CD14-positive monocyte (primary cell): ENCODE measurements around the gene RFNG. TPM values are rescaled to one million over a fixed set of nuclear protein-coding genes. Genes with fewer than 3 reads are reported as not detected.

Source experiments
- DNase-seq, 3 donors: peaks; one replicate each; pipeline ENCODE4 v3.0.0-alpha.2; 2011 to 2022
- H2AFZ ChIP-seq: 2 replicates; pipeline ENCODE4 v1.6.0; 2012; ENCODE audit warnings: mild to moderate bottlenecking, low read depth, low read length, inconsistent platforms; ENCODE audit not compliant: insufficient read depth, poor library complexity, severe bottlenecking
- H3K27ac ChIP-seq, 2 donors: 1 replicate in 1 of 2; 2 replicates in 1 of 2; pipeline ENCODE4 v1.5.1; 2012 to 2013; ENCODE audit warnings: low read length in 2 of 2, control low read depth in 1 of 2, inconsistent platforms in 1 of 2, low read depth in 1 of 2, mild to moderate bottlenecking in 1 of 2
- H3K27me3 ChIP-seq, 2 donors: one replicate each; pipeline versions ENCODE4 v1.6.0 to v1.6.1; 2011 to 2013; ENCODE audit warnings: low read length in 2 of 2; ENCODE audit not compliant: control insufficient read depth in 2 of 2, insufficient read depth in 2 of 2
- H3K36me3 ChIP-seq, 2 donors: replicated peaks in 1 of 2; 1 replicate in 1 of 2; 2 replicates in 1 of 2; pipeline versions ENCODE4 v1.5.1 to v1.6.1; 2012 to 2013; ENCODE audit warnings: low read length in 2 of 2, control low read depth in 1 of 2, inconsistent platforms in 1 of 2, mild to moderate bottlenecking in 1 of 2; ENCODE audit not compliant: insufficient read depth in 2 of 2, control insufficient read depth in 1 of 2
- H3K4me1 ChIP-seq, 2 donors: 1 replicate in 1 of 2; 2 replicates in 1 of 2; pipeline versions ENCODE4 v1.5.1 to v1.6.1; 2012 to 2013; ENCODE audit warnings: low read length in 2 of 2, control low read depth in 1 of 2, inconsistent platforms in 1 of 2, mild to moderate bottlenecking in 1 of 2, moderate library complexity in 1 of 2; ENCODE audit not compliant: insufficient read depth in 2 of 2, control insufficient read depth in 1 of 2
- H3K4me2 ChIP-seq: replicated peaks from 2 replicates; pipeline ENCODE3; 2012; ENCODE audit warnings: low read length, moderate library complexity, mild to moderate bottlenecking; ENCODE audit not compliant: poor library complexity, severe bottlenecking; ENCODE audit errors: extremely low read depth
- H3K4me3 ChIP-seq, 3 experiments: fragments of 200-600 bp in 1 of 3; sonication (generic) in 1 of 3; replicated peaks in 1 of 3; 1 replicate in 2 of 3; 2 replicates in 1 of 3; pipeline ENCODE4 v1.5.1; 2011 to 2013; ENCODE audit warnings: low read length in 3 of 3, mild to moderate bottlenecking in 3 of 3, control low read depth in 2 of 3, low read depth in 2 of 3, inconsistent platforms in 1 of 3, moderate library complexity in 1 of 3
- H3K79me2 ChIP-seq: 2 replicates; pipeline ENCODE4 v1.6.0; 2012; ENCODE audit warnings: mild to moderate bottlenecking, control low read depth, inconsistent platforms, low read length, moderate library complexity; ENCODE audit not compliant: insufficient read depth
- H3K9ac ChIP-seq: 2 replicates; pipeline ENCODE4 v1.6.0; 2017; ENCODE audit warnings: low read length, mild to moderate bottlenecking; ENCODE audit not compliant: insufficient read depth, poor library complexity, severe bottlenecking
- H3K9me3 ChIP-seq, 2 donors: replicated peaks in 1 of 2; 1 replicate in 1 of 2; 2 replicates in 1 of 2; pipeline versions ENCODE4 v1.5.1 to v1.6.1; 2012 to 2013; ENCODE audit warnings: low read length in 2 of 2, control low read depth in 1 of 2; ENCODE audit not compliant: control insufficient read depth in 1 of 2, insufficient read depth in 1 of 2
- H4K20me1 ChIP-seq: 2 replicates; pipeline ENCODE4 v1.6.0; 2012; ENCODE audit warnings: mild to moderate bottlenecking, low read length, control low read depth, moderate library complexity; ENCODE audit not compliant: insufficient read depth
- H3K27ac Mint-ChIP-seq, 7 donors: one replicate each; pipeline ENCODE4 v1.8.0; 2020; ENCODE audit warnings: mild to moderate bottlenecking in 7 of 7, mixed read lengths in 7 of 7, moderate library complexity in 6 of 7, inconsistent platforms in 2 of 7
- H3K27me3 Mint-ChIP-seq, 3 donors: one replicate each; pipeline ENCODE4 v1.8.0; 2021 to 2022; ENCODE audit warnings: low read depth in 3 of 3, mild to moderate bottlenecking in 3 of 3, mixed read lengths in 3 of 3, moderate library complexity in 3 of 3, inconsistent platforms in 1 of 3
- H3K36me3 Mint-ChIP-seq, 2 donors: one replicate each; pipeline ENCODE4 v1.8.0; 2020; ENCODE audit warnings: mixed read lengths in 2 of 2, inconsistent platforms in 1 of 2, mild to moderate bottlenecking in 1 of 2
- H3K4me1 Mint-ChIP-seq: one replicate; pipeline ENCODE4 v1.8.0; 2020; ENCODE audit warnings: mild to moderate bottlenecking, mixed read lengths
- H3K4me3 Mint-ChIP-seq, 2 donors: one replicate each; pipeline ENCODE4 v1.8.0; 2020; ENCODE audit warnings: mild to moderate bottlenecking in 2 of 2, mixed read lengths in 2 of 2, moderate library complexity in 1 of 2
- H3K9me3 Mint-ChIP-seq, 7 donors: one replicate each; pipeline ENCODE4 v1.8.0; 2020 to 2022; ENCODE audit warnings: mixed read lengths in 7 of 7, mild to moderate bottlenecking in 6 of 7, moderate library complexity in 6 of 7, inconsistent platforms in 2 of 7
- WGBS: methylation state at CpG from one replicate; pipeline ENCODE4 v1.1.5; 2013; ENCODE audit warnings: missing lambda C conversion rate; ENCODE audit not compliant: insufficient coverage; 5-methylcytosine and 5-hydroxymethylcytosine counted together
- intact Hi-C, 2 donors: fragments of 100-400 bp; cut with micrococcal nuclease; formaldehyde crosslinking; loops; one replicate each; pipeline versions ENCODE4 v1.15.0 to v1.15.1; 2023
- polyA plus RNA-seq, 3 donors: library from polyadenylated mRNA; depleted of rRNA in 1 of 3; unstranded in 2 of 3; stranded (reverse) in 1 of 3; fragments of 300-500 nt in 2 of 3; fragments of >200 nt in 1 of 3; fragmentation: Illumina TruSeq in 2 of 3; gene quantifications; 1 replicate in 2 of 3; 2 replicates in 1 of 3; pipeline ENCODE4 v1.2.3, GENCODE V29; 2012 to 2021
- TF ChIP-seq, protein P1 (sequence below): fragments of 200-600 bp; IDR thresholded peaks from one replicate; pipeline ENCODE4 v1.8.0; 2022; ENCODE audit warnings: antibody characterized with exemption, mild to moderate bottlenecking

Gene RFNG
- polyA plus RNA-seq, 3 donors: 1.5 to 32.4 (median 4.1) TPM

DNA sequence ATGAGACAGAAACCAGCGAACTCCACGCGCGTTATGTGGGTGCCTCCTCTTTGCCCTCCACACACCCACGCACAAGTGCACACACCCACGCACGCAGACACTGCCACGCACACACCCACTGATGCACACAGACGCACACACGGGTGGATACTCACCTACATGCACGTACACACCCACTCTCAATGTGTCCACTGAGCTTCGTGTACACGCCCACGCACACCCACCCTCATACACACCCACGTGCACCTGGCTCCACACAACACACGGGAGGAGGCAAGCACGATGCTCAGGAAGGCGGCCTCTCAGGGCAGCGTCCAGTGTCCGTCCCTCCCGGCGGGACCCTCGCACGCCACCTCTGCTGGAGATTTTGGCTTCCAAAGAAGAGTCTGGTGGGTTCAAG is 4.2 kb downstream of the RFNG start:
- Histone ChIP-seq H4K20me1 (peaks cover 3% of the 10 kb centered on the region), H3K27ac (no peak overlapping the region), H3K4me3 (no peak overlapping the region), H3K4me2 (no peak overlapping the region), H3K9me3 (no peaks in the 10 kb centered on the region), H3K4me1 (peaks cover 11 to 17% of the 10 kb centered on the region in 2 donors), H3K27me3 (no peaks in the 10 kb centered on the region), H3K36me3 (peaks cover 20 to 28% of the 10 kb centered on the region in 2 donors), H3K79me2 (peaks cover 7% of the 10 kb centered on the region), H3K9ac (no peak overlapping the region), H2AFZ (no peak overlapping the region)
- TF ChIP-seq, protein P1, sequence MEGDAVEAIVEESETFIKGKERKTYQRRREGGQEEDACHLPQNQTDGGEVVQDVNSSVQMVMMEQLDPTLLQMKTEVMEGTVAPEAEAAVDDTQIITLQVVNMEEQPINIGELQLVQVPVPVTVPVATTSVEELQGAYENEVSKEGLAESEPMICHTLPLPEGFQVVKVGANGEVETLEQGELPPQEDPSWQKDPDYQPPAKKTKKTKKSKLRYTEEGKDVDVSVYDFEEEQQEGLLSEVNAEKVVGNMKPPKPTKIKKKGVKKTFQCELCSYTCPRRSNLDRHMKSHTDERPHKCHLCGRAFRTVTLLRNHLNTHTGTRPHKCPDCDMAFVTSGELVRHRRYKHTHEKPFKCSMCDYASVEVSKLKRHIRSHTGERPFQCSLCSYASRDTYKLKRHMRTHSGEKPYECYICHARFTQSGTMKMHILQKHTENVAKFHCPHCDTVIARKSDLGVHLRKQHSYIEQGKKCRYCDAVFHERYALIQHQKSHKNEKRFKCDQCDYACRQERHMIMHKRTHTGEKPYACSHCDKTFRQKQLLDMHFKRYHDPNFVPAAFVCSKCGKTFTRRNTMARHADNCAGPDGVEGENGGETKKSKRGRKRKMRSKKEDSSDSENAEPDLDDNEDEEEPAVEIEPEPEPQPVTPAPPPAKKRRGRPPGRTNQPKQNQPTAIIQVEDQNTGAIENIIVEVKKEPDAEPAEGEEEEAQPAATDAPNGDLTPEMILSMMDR: no peak
- no peak overlapping the region for H3K27ac Mint-ChIP-seq
- intact Hi-C loops: no loop called here
- peaks cover 0 to 1% (median under 1%) of the 10 kb centered on the region in 3 donors for H3K27me3 Mint-ChIP-seq
- WGBS: 97% methylated on average over 24 of the region's 24 CpGs
- no peak overlapping the region for H3K4me3 Mint-ChIP-seq
- H3K36me3 Mint-ChIP-seq: peaks cover 17 to 34% of the 10 kb centered on the region in 2 donors
- no peak for DNase-seq
- peaks cover 9% of the 10 kb centered on the region for H3K4me1 Mint-ChIP-seq
- H3K9me3 Mint-ChIP-seq: no peaks in the 10 kb centered on the region

DNA sequence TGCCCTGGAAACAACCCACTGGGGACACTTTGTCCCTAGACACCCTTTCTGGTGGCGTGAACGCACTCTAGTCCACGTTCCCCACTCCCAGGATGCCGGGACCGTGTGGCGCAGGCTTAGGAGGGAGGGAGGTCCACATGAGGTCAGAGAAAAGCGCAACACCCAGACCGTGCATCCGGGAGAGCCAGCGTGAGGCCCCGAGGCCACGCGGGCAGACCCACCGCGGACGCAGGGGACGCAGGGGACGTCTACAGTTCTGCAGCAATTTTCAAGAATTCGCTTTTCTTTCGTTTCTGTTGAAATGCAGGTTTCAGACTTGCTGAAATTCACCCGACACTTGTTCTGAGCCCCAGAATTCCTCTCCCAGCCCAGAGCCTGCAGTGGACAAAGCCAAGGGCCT is 4.7 kb downstream of the RFNG start:
- no peaks in the 10 kb centered on the region for H4K20me1 ChIP-seq
- no peaks in the 10 kb centered on the region for H3K27me3 ChIP-seq
- H3K36me3 ChIP-seq: peaks cover 20 to 28% of the 10 kb centered on the region in 2 donors
- no peak overlapping the region for H3K27ac Mint-ChIP-seq
- H3K4me1 ChIP-seq: peaks cover 8 to 13% of the 10 kb centered on the region in 2 donors
- H2AFZ ChIP-seq: no peak overlapping the region
- intact Hi-C loops: no loop called here
- no peaks in the 10 kb centered on the region for H3K9me3 ChIP-seq
- H3K9ac ChIP-seq: no peak overlapping the region
- H3K4me3 Mint-ChIP-seq: no peak overlapping the region
- WGBS: 93% methylated on average over 16 of the region's 21 CpGs
- no peak overlapping the region for H3K27ac ChIP-seq
- H3K27me3 Mint-ChIP-seq: peaks cover 0 to 2% (median 1%) of the 10 kb centered on the region in 3 donors
- H3K4me1 Mint-ChIP-seq: peaks cover 9% of the 10 kb centered on the region
- H3K4me3 ChIP-seq: no peak overlapping the region
- H3K4me2 ChIP-seq: no peak overlapping the region
- no peak for DNase-seq
- TF ChIP-seq, protein P1: no peak
- H3K79me2 ChIP-seq: peaks cover 3% of the 10 kb centered on the region
- no peaks in the 10 kb centered on the region for H3K9me3 Mint-ChIP-seq
- H3K36me3 Mint-ChIP-seq: peaks cover 17 to 34% of the 10 kb centered on the region in 2 donors
